HUES64 (cell line): Measurements from ENCODE around the gene CYB561D1.

Source experiments
- H3K27ac ChIP-seq: 2 replicates; pipeline ENCODE4 v1.7.0; 2013; ENCODE audit warnings: low read depth, low read length, inconsistent platforms
- H3K27me3 ChIP-seq: 2 replicates; pipeline ENCODE4 v1.6.1; 2013; ENCODE audit warnings: mild to moderate bottlenecking, low read length; ENCODE audit not compliant: insufficient read depth
- H3K36me3 ChIP-seq: 2 replicates; pipeline ENCODE4 v1.6.1; 2013; ENCODE audit warnings: mild to moderate bottlenecking, low read length; ENCODE audit not compliant: insufficient read depth
- H3K4me1 ChIP-seq: 2 replicates; pipeline ENCODE4 v1.6.1; 2013; ENCODE audit warnings: mild to moderate bottlenecking, low read length, moderate library complexity; ENCODE audit not compliant: insufficient read depth
- H3K4me3 ChIP-seq: 2 replicates; pipeline ENCODE4 v1.5.1; 2013; ENCODE audit warnings: mild to moderate bottlenecking, low read length, moderate library complexity
- H3K9ac ChIP-seq: 2 replicates; pipeline ENCODE4 v1.6.1; 2013; ENCODE audit warnings: mild to moderate bottlenecking, low read depth, low read length
- H3K9me3 ChIP-seq: 2 replicates; pipeline ENCODE4 v1.6.1; 2013; ENCODE audit warnings: low read depth, low read length; ENCODE audit not compliant: insufficient read depth
- WGBS: fragments of 150-250, 120-280 bp; methylation state at CpG from one replicate; pipeline ENCODE4 v1.1.7; 2013; ENCODE audit warnings: missing lambda C conversion rate; 5-methylcytosine and 5-hydroxymethylcytosine counted together

The CYB561D1 gene

GRCh38 chr1:109490934-109491302 is 3.0 kb upstream of the CYB561D1 start:
- 93% methylated on average over 11 of the region's 11 CpGs for WGBS
- Histone ChIP-seq H3K9me3 (no peaks in the 10 kb centered on the region), H3K27me3 (no peaks in the 10 kb centered on the region), H3K36me3 (peaks cover 34% of the 10 kb centered on the region; the same call in 1 of the 2 replicates), H3K4me1 (peaks cover 4% of the 10 kb centered on the region; the same call in 1 of the 2 replicates), H3K27ac (no peak overlapping the region), H3K4me3 (no peak overlapping the region), H3K9ac (no peak overlapping the region)

- H3K4me1 ChIP-seq, result peaks cover 4% of the 10 kb centered on the region; the same call in 1 of the 2 replicates
- no peaks in the 10 kb centered on the region for H3K9me3 ChIP-seq
- no peak overlapping the region for H3K27ac ChIP-seq
- no peak overlapping the region for H3K4me3 ChIP-seq
- H3K9ac ChIP-seq, result no peak overlapping the region
- H3K27me3 ChIP-seq, result no peaks in the 10 kb centered on the region
- 96% methylated on average over 8 of the region's 8 CpGs for WGBS
- peaks cover 31% of the 10 kb centered on the region; the same call in 1 of the 2 replicates for H3K36me3 ChIP-seq
Observed at GRCh38 chr1:109491372-109491771, 2.5 kb upstream of the CYB561D1 start.

- WGBS, result 86% methylated on average over 4 of the region's 4 CpGs
Observed at GRCh38 chr1:109492779-109493178, 1.1 kb upstream of the CYB561D1 start.

GRCh38 chr1:109493227-109493626 is 667 bp upstream of the CYB561D1 start:
- H3K9ac ChIP-seq, result peak overlapping the region; percentile 63
- no peak overlapping the region; the same call in 1 of the 2 replicates for H3K4me3 ChIP-seq
- no peak overlapping the region for H3K27ac ChIP-seq
- H3K36me3 ChIP-seq, result peaks cover 34% of the 10 kb centered on the region
- H3K9me3 ChIP-seq, result no peaks in the 10 kb centered on the region
- 86% methylated on average over 4 of the region's 4 CpGs for WGBS
- peaks cover 10% of the 10 kb centered on the region; the same call in 1 of the 2 replicates for H3K4me1 ChIP-seq
- no peaks in the 10 kb centered on the region for H3K27me3 ChIP-seq

More at GRCh38 chr1:109492779-109493178, 1.1 kb upstream of the CYB561D1 start:
- no peak overlapping the region for H3K9ac ChIP-seq
- H3K4me1 ChIP-seq, result peaks cover 9% of the 10 kb centered on the region; the same call in 1 of the 2 replicates
- H3K9me3 ChIP-seq, result no peaks in the 10 kb centered on the region
- no peaks in the 10 kb centered on the region for H3K27me3 ChIP-seq
- no peak overlapping the region for H3K27ac ChIP-seq
- peaks cover 35% of the 10 kb centered on the region for H3K36me3 ChIP-seq
- H3K4me3 ChIP-seq, result no peak overlapping the region

GRCh38 chr1:109495738-109496137 is 1.8 kb downstream of the CYB561D1 start:
- Histone ChIP-seq H3K4me1 (peaks cover 16% of the 10 kb centered on the region; the same call in 1 of the 2 replicates), H3K4me3 (no peak overlapping the region), H3K9me3 (no peaks in the 10 kb centered on the region), H3K9ac (no peak overlapping the region), H3K36me3 (peaks cover 23% of the 10 kb centered on the region), H3K27me3 (no peaks in the 10 kb centered on the region), H3K27ac (no peak overlapping the region)
- WGBS, result 93% methylated on average over 7 of the region's 7 CpGs

- peak overlapping the region; percentile 64 for H3K27ac ChIP-seq
- WGBS, result 66% methylated on average over 9 of the region's 9 CpGs
- no peak overlapping the region for H3K9ac ChIP-seq
- H3K4me3 ChIP-seq, result no peak overlapping the region
- no peaks in the 10 kb centered on the region for H3K9me3 ChIP-seq
- no peaks in the 10 kb centered on the region for H3K27me3 ChIP-seq
- H3K36me3 ChIP-seq, result peaks cover 8% of the 10 kb centered on the region; the same call in 1 of the 2 replicates
- H3K4me1 ChIP-seq, result peaks cover 16% of the 10 kb centered on the region; the same call in 1 of the 2 replicates
Observed at GRCh38 chr1:109497449-109498160, 3.7 kb downstream of the CYB561D1 start.

- Histone ChIP-seq H3K27me3 (no peaks in the 10 kb centered on the region), H3K9me3 (no peaks in the 10 kb centered on the region), H3K27ac (peak overlapping the region; percentile 64), H3K4me3 (no peak overlapping the region), H3K36me3 (peaks cover 8% of the 10 kb centered on the region; the same call in 1 of the 2 replicates), H3K9ac (no peak overlapping the region), H3K4me1 (peaks cover 16% of the 10 kb centered on the region; the same call in 1 of the 2 replicates)
- 65% methylated on average over 12 of the region's 12 CpGs for WGBS
Observed at GRCh38 chr1:109498161-109498801, 4.4 kb downstream of the CYB561D1 start.

- WGBS, result 100% methylated on average over 5 of the region's 7 CpGs
- Histone ChIP-seq H3K4me1 (peaks cover 12% of the 10 kb centered on the region; the same call in 1 of the 2 replicates), H3K36me3 (peaks cover 8% of the 10 kb centered on the region; the same call in 1 of the 2 replicates), H3K9me3 (no peaks in the 10 kb centered on the region), H3K4me3 (no peak overlapping the region), H3K27ac (no peak overlapping the region), H3K9ac (no peak overlapping the region), H3K27me3 (no peaks in the 10 kb centered on the region)
Observed at GRCh38 chr1:109499081-109499480, 5.2 kb downstream of the CYB561D1 start.

GRCh38 chr1:109499661-109500536 is 6.0 kb downstream of the CYB561D1 start:
- no peak overlapping the region for H3K4me3 ChIP-seq
- H3K4me1 ChIP-seq, result peaks cover 12% of the 10 kb centered on the region; the same call in 1 of the 2 replicates
- no peaks in the 10 kb centered on the region for H3K9me3 ChIP-seq
- WGBS, result 80% methylated on average over 4 of the region's 4 CpGs
- H3K36me3 ChIP-seq, result peaks cover 8% of the 10 kb centered on the region; the same call in 1 of the 2 replicates
- H3K9ac ChIP-seq, result no peak overlapping the region
- no peak overlapping the region for H3K27ac ChIP-seq
- no peaks in the 10 kb centered on the region for H3K27me3 ChIP-seq

- no peak overlapping the region for H3K9ac ChIP-seq
- no peaks in the 10 kb centered on the region for H3K27me3 ChIP-seq
- no peak overlapping the region for H3K4me3 ChIP-seq
- peaks cover 8% of the 10 kb centered on the region; the same call in 1 of the 2 replicates for H3K36me3 ChIP-seq
- peaks cover 12% of the 10 kb centered on the region; the same call in 1 of the 2 replicates for H3K4me1 ChIP-seq
- no peak overlapping the region for H3K27ac ChIP-seq
- no peaks in the 10 kb centered on the region for H3K9me3 ChIP-seq
- WGBS, result 75% methylated on average over 4 of the region's 5 CpGs
Observed at GRCh38 chr1:109500941-109501381, 7.1 kb downstream of the CYB561D1 start.
